Right kidney (tissue), 1 donor: ENCODE data around the gene EML4.
"Not testable (repeated sequence)": the region's sequence is repeated elsewhere in the genome, so short reads cannot be mapped to it uniquely, and the experiment has no call there.

Experiments used
- DNase-seq: peaks from one replicate; pipeline ENCODE4 v3.0.0-alpha.2; 2016

Gene EML4

GRCh38 chr2:42360493-42360889, 191.3 kb downstream of the EML4 start:
- DNase-seq: no peak

DNA sequence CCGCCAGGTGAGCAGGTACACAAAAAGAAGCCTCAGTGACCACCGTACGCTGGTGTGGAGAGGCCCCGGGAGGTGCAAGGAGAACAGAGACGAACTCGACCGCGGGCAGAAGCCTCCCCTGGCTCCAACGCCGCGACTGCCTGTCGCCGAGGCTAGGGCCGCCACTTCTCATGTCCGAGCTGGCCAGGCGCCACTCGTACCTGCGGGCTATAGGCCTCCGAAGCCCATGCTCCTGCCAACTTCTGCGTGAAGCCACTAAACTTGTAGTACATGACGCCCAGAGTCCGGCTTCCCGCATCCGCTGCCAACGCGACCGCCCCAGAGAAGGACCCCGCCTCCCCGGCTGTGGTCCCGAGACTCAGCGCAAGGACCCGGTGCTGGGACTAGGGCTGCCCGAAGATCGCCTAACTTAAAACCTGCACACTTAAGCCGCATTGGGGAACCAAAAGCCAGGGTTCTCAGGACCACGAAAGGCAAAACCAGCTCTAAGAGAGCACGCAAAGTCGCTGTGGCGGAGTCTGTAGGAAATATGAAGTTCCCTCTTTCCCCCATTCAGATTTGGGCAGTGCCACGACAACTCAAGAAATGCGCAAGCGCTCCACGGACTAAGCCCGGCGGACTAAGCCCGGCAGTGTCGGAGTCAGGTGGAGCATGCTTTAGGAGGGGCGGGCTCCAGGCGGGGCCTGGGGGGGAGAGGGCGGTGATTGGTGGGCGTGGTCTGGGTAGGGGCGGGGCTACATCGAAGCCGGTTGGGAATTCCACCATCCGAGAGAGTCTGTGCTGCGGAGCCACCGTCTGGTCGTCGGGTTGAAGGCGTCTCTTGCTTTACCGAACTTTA, 192.0 kb downstream of the EML4 start, which contains the start of gene COX7A2L:
Gene COX7A2L (minus strand): TSS at position 328 of the 838 bp plus-strand sequence. CDS start 56 bp downstream, at position 272.
- DNase-seq: peak; percentile 99

DNA sequence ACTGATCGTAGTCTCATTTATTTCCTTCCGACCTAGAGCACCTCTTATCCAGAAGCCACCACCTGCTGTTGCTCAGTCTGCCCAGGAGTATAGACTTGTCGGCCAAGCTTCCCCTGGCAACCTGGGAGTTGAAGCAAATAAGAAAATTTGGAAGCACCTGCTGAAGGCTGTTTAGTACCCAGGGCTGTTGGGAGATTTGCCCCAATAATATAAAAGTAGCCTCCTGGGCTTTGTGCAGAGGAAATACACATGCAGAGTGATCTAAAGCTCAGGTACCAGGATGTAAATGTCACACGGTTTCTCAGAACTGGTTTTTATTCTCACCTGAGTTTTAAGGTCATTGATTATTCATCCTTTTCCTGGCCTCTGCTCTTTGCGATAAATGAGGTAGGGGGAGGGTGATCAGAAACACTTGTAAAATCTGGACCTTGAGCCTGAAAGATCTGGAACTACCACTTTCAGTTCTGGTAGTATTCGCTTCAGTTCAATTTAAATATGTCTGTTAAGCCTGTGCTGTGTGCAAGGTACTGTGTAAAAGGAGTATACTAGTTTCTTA, 192.7 kb downstream of the EML4 start:
- no peak for DNase-seq

DNA sequence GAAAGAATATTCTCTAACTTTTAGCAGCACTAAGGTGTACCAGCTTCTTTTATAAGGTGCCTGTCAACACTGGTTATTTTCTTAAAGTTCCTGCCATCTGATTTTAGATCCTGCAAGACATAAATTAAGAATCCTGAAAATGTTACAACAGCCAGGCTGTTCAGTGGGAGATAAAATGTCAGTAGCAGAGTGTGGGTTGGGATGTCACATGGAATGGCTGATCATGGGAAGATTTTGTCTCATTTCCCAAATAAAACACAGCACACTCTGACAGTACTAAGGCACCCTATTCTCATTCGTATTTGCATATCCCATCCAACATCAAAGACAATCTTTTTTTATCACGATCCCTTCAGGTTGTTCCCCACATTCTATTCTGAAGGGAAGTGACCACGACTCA, 194.3 kb downstream of the EML4 start:
- no peak for DNase-seq

GRCh38 chr2:42364658-42365057, 195.5 kb downstream of the EML4 start:
- no peak for DNase-seq

GRCh38 chr2:42366411-42366810, 197.3 kb downstream of the EML4 start:
- no peak for DNase-seq

DNA sequence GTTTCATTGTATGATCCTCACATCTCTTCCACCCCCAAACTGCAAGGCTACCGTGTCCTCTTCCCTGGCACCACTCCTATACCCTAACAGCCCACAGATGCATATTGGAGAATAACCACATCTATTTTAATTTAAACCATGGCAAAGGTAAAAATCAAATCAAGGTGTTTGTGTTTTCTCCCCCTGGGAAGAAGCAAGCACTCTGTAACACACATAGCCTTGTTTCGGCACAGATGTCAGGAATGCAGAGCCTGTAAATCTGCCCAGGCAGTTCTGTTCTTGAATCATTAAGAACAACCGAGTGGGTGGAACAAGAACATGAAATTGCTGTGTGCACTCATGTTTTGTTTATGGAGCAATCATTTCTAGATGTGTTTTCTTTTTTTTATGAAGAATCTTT, 198.7 kb downstream of the EML4 start:
- peak; percentile 54 for DNase-seq

DNA sequence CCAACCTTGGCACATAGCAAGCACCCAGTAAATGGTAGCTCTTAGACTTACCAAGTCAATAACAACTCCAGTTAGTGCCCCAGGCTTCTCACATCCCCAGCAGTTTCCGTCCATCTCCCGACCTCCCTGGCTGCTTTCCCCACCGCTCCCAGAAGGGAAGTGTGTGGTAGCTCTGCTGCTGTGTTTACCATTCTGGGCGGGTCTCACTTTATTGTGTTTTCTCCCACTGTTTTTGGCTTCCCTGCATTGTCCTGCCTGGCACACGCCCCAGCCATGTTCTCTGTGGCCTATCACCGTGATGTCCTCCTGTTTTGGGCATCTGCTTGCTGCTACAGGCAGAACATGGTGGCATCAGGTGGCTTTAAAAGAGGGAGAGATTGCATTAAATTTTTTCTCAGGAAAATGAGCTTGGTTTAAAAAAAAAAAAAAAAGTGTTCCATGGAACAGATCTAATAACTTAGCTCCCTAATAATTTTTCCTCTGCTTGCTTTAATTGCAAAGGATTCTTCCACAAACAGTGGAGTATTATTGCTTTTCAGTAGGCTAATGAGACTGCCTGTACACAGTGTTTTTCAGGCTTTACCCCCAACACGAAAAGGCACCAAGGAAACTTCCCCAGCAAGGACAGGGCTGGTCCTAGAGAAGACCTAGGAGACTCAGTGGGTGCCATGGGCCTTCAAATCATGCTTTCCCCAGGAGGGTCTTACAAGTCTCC, 199.8 kb downstream of the EML4 start:
- DNase-seq: no peak

- peak; percentile 57 for DNase-seq
Measured at GRCh38 chr2:42369532-42370229, 200.5 kb downstream of the EML4 start.

GRCh38 chr2:42371611-42372473, 202.7 kb downstream of the EML4 start:
- no peak for DNase-seq

GRCh38 chr2:42372474-42373200, 203.5 kb downstream of the EML4 start:
- no peak for DNase-seq

GRCh38 chr2:42376758-42377157, 207.6 kb downstream of the EML4 start:
- DNase-seq: no peak

DNA sequence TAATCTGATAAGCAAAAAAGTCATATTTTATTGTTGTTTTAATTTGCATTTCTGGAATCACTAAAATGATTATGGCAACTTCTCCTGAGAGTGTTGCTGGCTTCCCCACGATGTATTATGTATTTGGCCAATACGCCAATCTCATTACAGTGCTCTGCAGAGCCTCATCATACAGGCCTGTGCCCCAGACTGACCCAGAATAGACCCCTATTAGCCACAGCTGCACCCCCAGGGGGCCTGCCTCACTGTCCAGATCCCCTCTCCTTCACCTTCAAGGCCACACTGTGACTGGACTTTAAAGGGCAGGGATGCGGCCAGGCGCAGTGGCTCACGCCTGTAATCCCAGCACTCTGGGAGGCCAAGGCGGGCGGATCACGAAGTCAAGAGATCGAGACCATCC, 209.3 kb downstream of the EML4 start:
- no peak for DNase-seq

GRCh38 chr2:42380026-42380425, 210.9 kb downstream of the EML4 start:
- DNase-seq: not testable (repeated sequence)

DNA sequence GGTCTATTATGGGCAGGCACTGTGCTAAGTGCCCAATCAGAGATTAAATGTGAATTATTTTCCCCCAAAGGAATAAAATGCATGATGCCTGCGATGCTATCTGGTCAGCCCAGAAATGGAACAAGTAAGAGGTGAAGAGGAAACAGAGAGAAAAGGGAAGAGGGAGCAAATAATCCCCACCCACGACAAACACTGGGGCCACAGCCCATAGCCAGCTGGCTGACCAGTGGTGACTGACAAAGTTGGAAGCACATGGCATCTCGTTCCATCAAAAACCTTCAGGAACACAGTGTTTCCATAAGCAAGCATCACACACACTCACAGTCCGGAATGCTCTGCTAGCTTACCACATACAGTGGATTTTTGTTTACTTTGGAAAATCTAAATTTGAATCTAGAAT, 213.0 kb downstream of the EML4 start:
- no peak for DNase-seq
